HCT116 (cell line): Measurements from ENCODE around the gene NAALADL2. TPM values are rescaled to one million over a fixed set of nuclear protein-coding genes. Genes with fewer than 3 reads are reported as not detected.

Experiments
- ATAC-seq: fragments of 200-7000 bp; cut with Tn5 transposase; 2 replicates; pipeline ENCODE4 v1.9.1; 2020; ENCODE audit warnings: mild to moderate bottlenecking, moderate library complexity
- BruUV-seq: library from RNA; stranded (reverse); fragments of 400-500 nt; replicated peaks from 2 replicates; lab custom pipeline; 2021; lab: Mats Ljungman, UMichigan
- CTCF ChIA-PET: fragments of 300-600 bp; sonication (Branson Sonifier 250); formaldehyde crosslinking; loops from one replicate; lab custom pipeline; 2021; ENCODE audit warnings: antibody characterized with exemption; lab: Charles Lee
- POLR2A ChIA-PET: fragments of 300-600, 350-600 bp; sonication (Branson Sonifier 250); formaldehyde crosslinking; loops from one replicate; lab custom pipeline; 2021; ENCODE audit warnings: antibody characterized with exemption; lab: Charles Lee
- RAD21 ChIA-PET, 2 experiments: fragments of 300-600 bp; sonication (Branson Sonifier 250); formaldehyde crosslinking; loops; one replicate each; lab custom pipeline; 2023; ENCODE audit warnings: low total read pairs in 2 of 2; ENCODE audit not compliant: uncharacterized antibody in 2 of 2, unreplicated experiment in 2 of 2, low non-redundant PET in 1 of 2; lab: Charles Lee
- DNase-seq: peaks from one replicate; pipeline ENCODE4 v3.0.0-alpha.2; 2010; ENCODE audit warnings: low read depth, low spot score
- H2AFZ ChIP-seq: fragments of 200-600 bp; shearing (Covaris generic), sonication (generic); 2 replicates; pipeline ENCODE4 v1.6.1; 2017; ENCODE audit warnings: low read depth, mixed run types, mixed read lengths, antibody characterized with exemption, low read length; ENCODE audit not compliant: poor library complexity, severe bottlenecking
- H3K27ac ChIP-seq: 2 replicates; pipeline ENCODE4 v1.5.1; 2012; ENCODE audit warnings: low read depth, low read length
- H3K27me3 ChIP-seq: fragments of 200-600 bp; sonication (generic); 2 replicates; pipeline ENCODE4 v1.6.1; 2016; ENCODE audit warnings: mixed run types, low read length, mixed read lengths; ENCODE audit not compliant: insufficient read depth
- H3K36me3 ChIP-seq, 2 experiments: fragments of 200-500 bp in 1 of 2; fragments of 200-600 bp in 1 of 2; sonication (Bioruptor generic) in 1 of 2; sonication (generic) in 1 of 2; 2 replicates each; pipeline versions ENCODE4 v1.5.1 to v1.6.1; 2014 to 2016; ENCODE audit warnings: low read length in 2 of 2, inconsistent platforms in 1 of 2, mixed read lengths in 1 of 2, mixed run types in 1 of 2; ENCODE audit not compliant: insufficient read depth in 2 of 2, control insufficient read depth in 1 of 2
- H3K4me1 ChIP-seq, 2 experiments: fragments of 200-600 bp in 1 of 2; sonication (generic) in 1 of 2; 2 replicates each; pipeline versions ENCODE4 v1.5.1 to v1.6.1; 2012 to 2017; ENCODE audit warnings: low read length in 2 of 2, inconsistent platforms in 1 of 2, mild to moderate bottlenecking in 1 of 2, mixed read lengths in 1 of 2, mixed run types in 1 of 2, moderate library complexity in 1 of 2; ENCODE audit not compliant: insufficient read depth in 2 of 2, control insufficient read depth in 1 of 2
- H3K4me2 ChIP-seq: fragments of 200-600 bp; sonication (generic); 2 replicates; pipeline ENCODE4 v1.6.1; 2017; ENCODE audit warnings: mixed run types, low read length, mixed read lengths
- H3K4me3 ChIP-seq, 2 experiments: fragments of 200-600 bp in 1 of 2; sonication (generic) in 1 of 2; replicated peaks in 1 of 2; 2 replicates each; pipeline ENCODE4 v1.5.1; 2011 to 2016; ENCODE audit warnings: low read length in 2 of 2, control low read depth in 1 of 2, low read depth in 1 of 2, mild to moderate bottlenecking in 1 of 2, mixed read lengths in 1 of 2, mixed run types in 1 of 2
- H3K79me2 ChIP-seq: fragments of 200-600 bp; sonication (generic); 2 replicates; pipeline ENCODE4 v1.6.1; 2017; ENCODE audit warnings: mild to moderate bottlenecking, mixed run types, low read length, moderate library complexity, mixed read lengths; ENCODE audit not compliant: insufficient read depth
- H3K9ac ChIP-seq: fragments of 200-600 bp; sonication (generic); 2 replicates; pipeline ENCODE4 v1.6.1; 2016; ENCODE audit warnings: low read length, mixed read lengths
- H3K9me2 ChIP-seq: fragments of 200-600 bp; sonication (generic), shearing (Covaris generic); 2 replicates; pipeline ENCODE4 v1.6.1; 2017; ENCODE audit warnings: mixed run types, mild to moderate bottlenecking, moderate library complexity; ENCODE audit not compliant: insufficient read depth
- H3K9me3 ChIP-seq, 2 experiments: fragments of 200-500 bp in 1 of 2; fragments of 200-600 bp in 1 of 2; sonication (Bioruptor generic) in 1 of 2; sonication (generic) in 1 of 2; 2 replicates each; pipeline ENCODE4 v1.6.1; 2014 to 2017; ENCODE audit warnings: low read length in 2 of 2, mixed read lengths in 2 of 2, inconsistent platforms in 1 of 2, low read depth in 1 of 2, mild to moderate bottlenecking in 1 of 2, mixed run types in 1 of 2, moderate library complexity in 1 of 2; ENCODE audit not compliant: control insufficient read depth in 1 of 2, insufficient read depth in 1 of 2
- H4K20me1 ChIP-seq: fragments of 200-600 bp; sonication (generic), shearing (Covaris generic); 2 replicates; pipeline ENCODE4 v1.6.1; 2017; ENCODE audit warnings: mixed run types, mild to moderate bottlenecking, moderate library complexity; ENCODE audit not compliant: insufficient read depth
- ATF3 ChIP-seq: IDR thresholded peaks from 2 replicates; pipeline ENCODE4 v1.6.1; 2012
- CBX3 ChIP-seq: IDR thresholded peaks from 2 replicates; pipeline ENCODE4 v1.6.1; 2012; ENCODE audit warnings: low read depth
- CTCF ChIP-seq, 3 experiments: fragments of 200-600 bp in 1 of 3; sonication (generic) in 1 of 3; IDR thresholded peaks in 2 of 3; conservative IDR thresholded peaks in 1 of 3; 2 replicates each; pipeline ENCODE4 v1.5.1; 2012 to 2017; ENCODE audit warnings: low read depth in 2 of 3, low read length in 2 of 3, antibody characterized with exemption in 1 of 3, borderline replicate concordance in 1 of 3, control low read depth in 1 of 3, mild to moderate bottlenecking in 1 of 3, mixed read lengths in 1 of 3, mixed run types in 1 of 3, moderate library complexity in 1 of 3; ENCODE audit not compliant: insufficient read depth in 1 of 3
- EGR1 ChIP-seq: IDR thresholded peaks from 2 replicates; pipeline ENCODE4 v1.6.1; 2012; ENCODE audit warnings: low read depth
- ELF1 ChIP-seq: IDR thresholded peaks from 2 replicates; pipeline ENCODE4 v1.6.1; 2012; ENCODE audit warnings: low read depth, borderline replicate concordance
- EZH2 ChIP-seq: fragments of 200-600 bp; sonication (generic); IDR thresholded peaks from 2 replicates; pipeline ENCODE4 v1.6.1; 2017; ENCODE audit warnings: antibody characterized with exemption, mixed run types
- EZH2phosphoT487 ChIP-seq: fragments of 200-600 bp; IDR thresholded peaks from 2 replicates; pipeline ENCODE4 v1.6.1; 2018; ENCODE audit warnings: antibody characterized with exemption, borderline replicate concordance
- JUND ChIP-seq: IDR thresholded peaks from 2 replicates; pipeline ENCODE4 v1.6.1; 2012
- POLR2A ChIP-seq: IDR thresholded peaks from 2 replicates; pipeline ENCODE4 v1.7.0; 2011; ENCODE audit warnings: borderline replicate concordance; ENCODE audit not compliant: insufficient read depth, insufficient read length; ENCODE audit errors: extremely low read depth
- POLR2AphosphoS5 ChIP-seq: IDR thresholded peaks from 2 replicates; pipeline ENCODE4 v1.6.1; 2011; ENCODE audit warnings: mild to moderate bottlenecking, low read depth, low read length, moderate library complexity
- RAD21 ChIP-seq: IDR thresholded peaks from 2 replicates; pipeline ENCODE4 v1.6.1; 2012; ENCODE audit warnings: low read depth, mild to moderate bottlenecking
- SIN3A ChIP-seq: IDR thresholded peaks from 2 replicates; pipeline ENCODE4 v1.6.1; 2012; ENCODE audit warnings: low read depth
- SP1 ChIP-seq: IDR thresholded peaks from 2 replicates; pipeline ENCODE4 v1.6.1; 2012; ENCODE audit warnings: low read depth
- SRF ChIP-seq: IDR thresholded peaks from 2 replicates; pipeline ENCODE4 v1.6.1; 2012; ENCODE audit warnings: low read depth
- TCF7L2 ChIP-seq: IDR thresholded peaks from 2 replicates; pipeline ENCODE4 v1.7.0; 2011; ENCODE audit warnings: borderline replicate concordance, inconsistent platforms; ENCODE audit not compliant: insufficient read depth, insufficient read length; ENCODE audit errors: extremely low read depth
- ZFX ChIP-seq: fragments of 450-650 bp; IDR thresholded peaks from 2 replicates; pipeline ENCODE4 v1.6.1; 2017
- ZNF274 ChIP-seq: fragments of 200-500 bp; sonication (Bioruptor generic); IDR thresholded peaks from 2 replicates; pipeline ENCODE4 v1.6.1; 2014; ENCODE audit warnings: mild to moderate bottlenecking, low read depth, low read length, inconsistent platforms
- intact Hi-C: fragments of 100-400 bp; cut with micrococcal nuclease; formaldehyde crosslinking; loops from 2 replicates; pipeline ENCODE4 v1.10.0; 2022
- total RNA-seq: library from RNA; stranded (reverse); gene quantifications from one replicate; pipeline ENCODE4 v1.2.1, GENCODE V29; 2021; ENCODE audit not compliant: unreplicated experiment
- TF ChIP-seq, protein P1 (sequence below): IDR thresholded peaks from 2 replicates; pipeline ENCODE4 v1.6.1; 2011; ENCODE audit warnings: mild to moderate bottlenecking, low read length, moderate library complexity; ENCODE audit not compliant: insufficient replicate concordance; ENCODE audit errors: extremely low read depth

The NAALADL2 gene
- total RNA-seq, 1 experiment from 2014 or later: 2.9 TPM

DNA sequence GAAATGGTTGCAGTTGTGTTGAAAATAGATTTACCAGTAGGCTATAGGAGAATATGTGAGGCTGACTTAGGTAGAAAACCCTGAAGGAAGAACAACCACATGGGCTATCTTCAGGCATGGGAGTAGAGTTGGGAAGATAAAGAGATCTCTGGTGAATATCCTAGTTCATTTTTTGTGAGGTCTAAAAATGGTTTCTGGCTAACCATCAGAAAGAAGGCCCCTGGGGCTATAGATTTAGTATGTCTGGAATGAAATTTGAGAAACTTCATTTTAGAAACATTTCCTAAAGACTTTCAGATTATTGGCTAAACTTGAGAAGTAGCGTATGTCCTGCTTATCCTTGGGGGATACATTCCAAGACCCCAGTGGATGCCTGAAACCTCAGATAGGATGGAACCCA is 148.2 kb downstream of the NAALADL2 start:
- H3K9me3 ChIP-seq: no peaks in the 10 kb centered on the region
- no peak for ATAC-seq
- H3K9ac ChIP-seq: no peak overlapping the region
- H3K4me3 ChIP-seq: no peak overlapping the region
- no peak overlapping the region for H2AFZ ChIP-seq
- ChIA-PET POLR2A (no interaction called here), CTCF (no interaction called here), RAD21 (no interaction called here)
- no peak overlapping the region for H3K27ac ChIP-seq
- no peaks in the 10 kb centered on the region for H3K36me3 ChIP-seq
- no peak for DNase-seq
- intact Hi-C loops: no loop called here
- BruUV-seq: no TSS peak
- H3K9me2 ChIP-seq: no peaks in the 10 kb centered on the region
- no peak for TF ChIP-seq TCF7L2
- no peak for TF ChIP-seq ATF3
- TF ChIP-seq JUND: no peak
- no peak for TF ChIP-seq SRF
- no peak for TF ChIP-seq POLR2AphosphoS5
- no peak for TF ChIP-seq EZH2phosphoT487
- no peak for TF ChIP-seq EZH2
- no peak for TF ChIP-seq ZNF274
- TF ChIP-seq ELF1: no peak
- TF ChIP-seq RAD21: no peak
- TF ChIP-seq SIN3A: no peak
- TF ChIP-seq, protein P1, sequence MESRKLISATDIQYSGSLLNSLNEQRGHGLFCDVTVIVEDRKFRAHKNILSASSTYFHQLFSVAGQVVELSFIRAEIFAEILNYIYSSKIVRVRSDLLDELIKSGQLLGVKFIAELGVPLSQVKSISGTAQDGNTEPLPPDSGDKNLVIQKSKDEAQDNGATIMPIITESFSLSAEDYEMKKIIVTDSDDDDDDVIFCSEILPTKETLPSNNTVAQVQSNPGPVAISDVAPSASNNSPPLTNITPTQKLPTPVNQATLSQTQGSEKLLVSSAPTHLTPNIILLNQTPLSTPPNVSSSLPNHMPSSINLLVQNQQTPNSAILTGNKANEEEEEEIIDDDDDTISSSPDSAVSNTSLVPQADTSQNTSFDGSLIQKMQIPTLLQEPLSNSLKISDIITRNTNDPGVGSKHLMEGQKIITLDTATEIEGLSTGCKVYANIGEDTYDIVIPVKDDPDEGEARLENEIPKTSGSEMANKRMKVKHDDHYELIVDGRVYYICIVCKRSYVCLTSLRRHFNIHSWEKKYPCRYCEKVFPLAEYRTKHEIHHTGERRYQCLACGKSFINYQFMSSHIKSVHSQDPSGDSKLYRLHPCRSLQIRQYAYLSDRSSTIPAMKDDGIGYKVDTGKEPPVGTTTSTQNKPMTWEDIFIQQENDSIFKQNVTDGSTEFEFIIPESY: no peak
- no peak for TF ChIP-seq POLR2A
- no peak for TF ChIP-seq CTCF (IDR thresholded peaks at IDR 0.05 in 2 of 3, conservative IDR thresholded peaks at IDR 0.05 in 1 of 3; ENCODE audit: borderline replicate concordance in 1 of 3, insufficient read depth in 1 of 3, low read depth in 2 of 3, low read length in 2 of 3)
- TF ChIP-seq EGR1: no peak
- no peak for TF ChIP-seq SP1
- no peak for TF ChIP-seq ZFX
- TF ChIP-seq CBX3: no peak
- H3K27me3 ChIP-seq: no peaks in the 10 kb centered on the region
- H3K79me2 ChIP-seq: no peaks in the 10 kb centered on the region
- no peaks in the 10 kb centered on the region for H3K4me1 ChIP-seq
- no peak overlapping the region for H3K4me2 ChIP-seq
- H4K20me1 ChIP-seq: no peaks in the 10 kb centered on the region
